ENCODE measurements around the gene SORCS2.

The SORCS2 gene

GRCh38 chr4:7395645-7396044, 203.3 kb downstream of the SORCS2 start:
- no peak for DNase-seq
- TF ChIP-seq POLR2A (IDR thresholded peaks at IDR 0.05; ENCODE audit: low read length): no peak
- TF ChIP-seq GATA1 (IDR thresholded peaks at IDR 0.05; ENCODE audit: low read depth, low read length): no peak

- DNase-seq: no peak
- TF ChIP-seq GATA1 (IDR thresholded peaks at IDR 0.05; ENCODE audit: low read depth, low read length): no peak
- TF ChIP-seq POLR2A (IDR thresholded peaks at IDR 0.05; ENCODE audit: low read length): no peak
Measured at GRCh38 chr4:7396186-7396910, 204.0 kb downstream of the SORCS2 start.

- no peak for DNase-seq
- no peak for TF ChIP-seq GATA1 (IDR thresholded peaks at IDR 0.05; ENCODE audit: low read depth, low read length)
- TF ChIP-seq POLR2A (IDR thresholded peaks at IDR 0.05; ENCODE audit: low read length): no peak
Measured at GRCh38 chr4:7397206-7398103, 205.1 kb downstream of the SORCS2 start.

GRCh38 chr4:7398104-7398423, 205.7 kb downstream of the SORCS2 start:
- no peak for TF ChIP-seq POLR2A (IDR thresholded peaks at IDR 0.05; ENCODE audit: low read length)
- TF ChIP-seq GATA1 (IDR thresholded peaks at IDR 0.05; ENCODE audit: low read depth, low read length): no peak
- no peak for DNase-seq

GRCh38 chr4:7398788-7399439, 206.6 kb downstream of the SORCS2 start:
- TF ChIP-seq POLR2A (IDR thresholded peaks at IDR 0.05; ENCODE audit: low read length) (no peak), GATA1 (IDR thresholded peaks at IDR 0.05; ENCODE audit: low read depth, low read length) (no peak)
- DNase-seq: no peak

- DNase-seq: no peak
- no peak for TF ChIP-seq POLR2A (IDR thresholded peaks at IDR 0.05; ENCODE audit: low read length)
- TF ChIP-seq GATA1 (IDR thresholded peaks at IDR 0.05; ENCODE audit: low read depth, low read length): no peak
Measured at GRCh38 chr4:7399440-7400234, 207.3 kb downstream of the SORCS2 start.

GRCh38 chr4:7400671-7401298, 208.4 kb downstream of the SORCS2 start:
- DNase-seq: no peak
- TF ChIP-seq POLR2A (IDR thresholded peaks at IDR 0.05; ENCODE audit: low read length) (no peak), GATA1 (IDR thresholded peaks at IDR 0.05; ENCODE audit: low read depth, low read length) (no peak)

GRCh38 chr4:7402526-7402925, 210.2 kb downstream of the SORCS2 start:
- DNase-seq: no peak
- TF ChIP-seq POLR2A (IDR thresholded peaks at IDR 0.05; ENCODE audit: low read length): no peak
- no peak for TF ChIP-seq GATA1 (IDR thresholded peaks at IDR 0.05; ENCODE audit: low read depth, low read length)

- TF ChIP-seq POLR2A (IDR thresholded peaks at IDR 0.05; ENCODE audit: low read length): no peak
- DNase-seq: no peak
Measured at GRCh38 chr4:7403001-7403400, 210.7 kb downstream of the SORCS2 start.

- TF ChIP-seq POLR2A (IDR thresholded peaks at IDR 0.05; ENCODE audit: low read length) (no peak), GATA1 (IDR thresholded peaks at IDR 0.05; ENCODE audit: low read depth, low read length) (no peak)
- DNase-seq: no peak
Measured at GRCh38 chr4:7408166-7408565, 215.8 kb downstream of the SORCS2 start.

GRCh38 chr4:7410446-7410845, 218.1 kb downstream of the SORCS2 start:
- DNase-seq: no peak
- TF ChIP-seq POLR2A (IDR thresholded peaks at IDR 0.05; ENCODE audit: low read length): no peak
- TF ChIP-seq GATA1 (IDR thresholded peaks at IDR 0.05; ENCODE audit: low read depth, low read length): no peak

- DNase-seq: no peak
- TF ChIP-seq POLR2A (IDR thresholded peaks at IDR 0.05; ENCODE audit: low read length) (no peak), GATA1 (IDR thresholded peaks at IDR 0.05; ENCODE audit: low read depth, low read length) (no peak)
Measured at GRCh38 chr4:7411491-7411890, 219.2 kb downstream of the SORCS2 start.

GRCh38 chr4:7411896-7412553, 219.7 kb downstream of the SORCS2 start:
- no peak for TF ChIP-seq GATA1 (IDR thresholded peaks at IDR 0.05; ENCODE audit: low read depth, low read length)
- no peak for TF ChIP-seq POLR2A (IDR thresholded peaks at IDR 0.05; ENCODE audit: low read length)
- no peak for DNase-seq
